ENCODE measurements around the gene UQCC5. TPM values are rescaled to one million over a fixed set of nuclear protein-coding genes. Genes with fewer than 3 reads are reported as not detected.

The UQCC5 gene
- total RNA-seq, 1 experiment from 2014 or later = 45.8 TPM

GRCh38 chr3:52524258-52524751 is 12.1 kb upstream of the UQCC5 start:
- no peaks in the 10 kb centered on the region for H3K23me2 ChIP-seq (ENCODE audit: insufficient read length, low read depth, low read length, poor library complexity, severe bottlenecking)
- peaks cover 3% of the 10 kb centered on the region for H4K20me1 ChIP-seq (ENCODE audit: control insufficient read depth, insufficient read depth, insufficient read length)
- Mint-ChIP-seq H3K4me1 (no peaks in the 10 kb centered on the region), H3K4me3 (no peak overlapping the region), H3K27me3 (ENCODE audit: low read depth) (no peaks in the 10 kb centered on the region; the same call in none of the 2 replicates), H3K9me3 (no peaks in the 10 kb centered on the region), H3K36me3 (ENCODE audit: insufficient read depth in 1 of 3, low read depth in 3 of 3) (peaks cover 28 to 55% (median 52%) of the 10 kb centered on the region in 3 experiments; a peak in 6 of 7 replicates), H3K27ac (peak overlapping the region; percentile 27 to 68 (median 66); a peak in 3 of 7 replicates)
- no peak overlapping the region for H2BK20ac ChIP-seq (ENCODE audit: low read depth, low read length, poor library complexity, severe bottlenecking)
- H3K9me3 ChIP-seq (ENCODE audit: control insufficient read depth, low read depth, low read length) = no peaks in the 10 kb centered on the region
- no peak overlapping the region for H3K9ac ChIP-seq (ENCODE audit: extremely low read depth, insufficient read length, low read length)
- no peak overlapping the region for H2BK15ac ChIP-seq (ENCODE audit: low read depth, low read length)
- no peak overlapping the region for H4K91ac ChIP-seq (ENCODE audit: insufficient read length, low read depth, low read length)
- no peak overlapping the region for H2BK120ac ChIP-seq (ENCODE audit: low read depth, low read length, poor library complexity, severe bottlenecking)
- H4K5ac ChIP-seq (ENCODE audit: insufficient read length, low read depth, low read length) = no peak overlapping the region
- H2BK5ac ChIP-seq (ENCODE audit: insufficient read length, low read length) = no peak overlapping the region
- H3K4ac ChIP-seq (ENCODE audit: low read depth, low read length) = no peak overlapping the region
- H3K4me1 ChIP-seq (ENCODE audit: insufficient read depth, low read length) = no peaks in the 10 kb centered on the region
- no peak overlapping the region for H3K14ac ChIP-seq (ENCODE audit: insufficient read depth, low read length)
- no peaks in the 10 kb centered on the region for H3K79me2 ChIP-seq (ENCODE audit: insufficient read depth, low read length)
- no peak overlapping the region for H2AK5ac ChIP-seq (ENCODE audit: insufficient read length, low read length)
- H3K27ac ChIP-seq (ENCODE audit: insufficient read length, low read depth, low read length) = no peak overlapping the region
- no peak overlapping the region for H2BK12ac ChIP-seq (ENCODE audit: insufficient read length, low read depth, low read length)
- no peak overlapping the region for H3T11ph ChIP-seq (ENCODE audit: low read length)
- no peak overlapping the region for H3K23ac ChIP-seq (ENCODE audit: insufficient read length, low read depth, low read length)
- no peak overlapping the region for H2AFZ ChIP-seq (ENCODE audit: low read length)
- no peak for DNase-seq
- H4K8ac ChIP-seq (replicated peaks; ENCODE audit: insufficient read length, low read depth, low read length) = no peak overlapping the region
- no peaks in the 10 kb centered on the region for H3K27me3 ChIP-seq (ENCODE audit: insufficient read depth, low read length)
- no peak overlapping the region for H3K4me2 ChIP-seq (ENCODE audit: insufficient read depth, insufficient read length, low read length)
- H3K18ac ChIP-seq (ENCODE audit: insufficient read length, low read depth, low read length) = no peak overlapping the region
- no CpG with 5 or more reads among the region's 18 CpGs for WGBS (ENCODE audit: extremely low coverage, insufficient read length, low lambda C conversion rate)
- TF ChIP-seq CTCF (conservative IDR thresholded peaks at IDR 0.05) = no peak
- H3K79me1 ChIP-seq (ENCODE audit: insufficient read depth, low read depth, low read length, poor library complexity, severe bottlenecking) = no peaks in the 10 kb centered on the region
- no peak overlapping the region for H3K56ac ChIP-seq (ENCODE audit: insufficient read length, low read depth, low read length)

Measured in H9 (cell line).